HepG2 (cell line): ENCODE results near the gene RBM34. TPM values are rescaled to one million over a fixed set of nuclear protein-coding genes. Genes with fewer than 3 reads are reported as not detected.

Source experiments
- ARID4A ChIP-seq: sonication (generic); formaldehyde crosslinking; IDR thresholded peaks from 2 replicates; pipeline ENCODE4 v1.5.0; 2020; ENCODE audit warnings: mild to moderate bottlenecking, missing genetic modification reagents, borderline replicate concordance
- CBFB ChIP-seq: sonication (generic); formaldehyde crosslinking; IDR thresholded peaks from 2 replicates; pipeline ENCODE4 v1.4.0; 2020; ENCODE audit warnings: missing genetic modification reagents
- HOXA7 ChIP-seq: sonication (generic); formaldehyde crosslinking; IDR thresholded peaks from 2 replicates; pipeline ENCODE4 v1.8.1; 2022; ENCODE audit warnings: mild to moderate bottlenecking, missing genetic modification reagents, moderate library complexity
- KDM3A ChIP-seq: IDR thresholded peaks from 2 replicates; pipeline ENCODE4 v1.6.1; 2018; ENCODE audit warnings: low read depth, missing compliant biosample characterization
- NFYB ChIP-seq: sonication (generic); formaldehyde crosslinking; IDR thresholded peaks from 2 replicates; pipeline ENCODE4 v1.4.0; 2020; ENCODE audit warnings: missing genetic modification reagents
- POGZ ChIP-seq: sonication (generic); formaldehyde crosslinking; IDR thresholded peaks from 2 replicates; pipeline ENCODE4 v1.4.0; 2020; ENCODE audit warnings: mild to moderate bottlenecking, missing genetic modification reagents
- SAP130 ChIP-seq: IDR thresholded peaks from 2 replicates; pipeline ENCODE4 v1.6.1; 2016; ENCODE audit warnings: low read depth
- SRY ChIP-seq: sonication (generic); formaldehyde crosslinking; IDR thresholded peaks from 2 replicates; pipeline ENCODE4 v1.8.0; 2022; ENCODE audit warnings: mild to moderate bottlenecking, missing genetic modification reagents
- U2AF2 ChIP-seq: fragments of 200-400 bp; formaldehyde crosslinking; IDR thresholded peaks from 2 replicates; pipeline ENCODE4 v1.6.1; 2017; ENCODE audit warnings: low read depth, mild to moderate bottlenecking, low read length
- ZNF256 ChIP-seq: sonication (generic); formaldehyde crosslinking; conservative IDR thresholded peaks from 2 replicates; pipeline ENCODE4 v1.4.0; 2020; ENCODE audit warnings: missing genetic modification reagents
- ZNF770 ChIP-seq: sonication (generic); formaldehyde crosslinking; IDR thresholded peaks from 2 replicates; pipeline ENCODE4 v1.5.0; 2020; ENCODE audit warnings: mild to moderate bottlenecking, missing genetic modification reagents
- polyA plus RNA-seq, 8 experiments: library from polyadenylated mRNA; depleted of rRNA in 3 of 8; stranded (reverse) in 7 of 8; unstranded in 1 of 8; fragments of >200 nt; fragmentation: Illumina TruSeq in 4 of 8; extraction: Trizol in 4 of 8; gene quantifications; 2 replicates each; pipeline versions ENCODE4 v1.2.1 to v1.2.3, GENCODE V29; 2011 to 2016; ENCODE audit warnings: low read depth in 4 of 8, missing spikeins in 1 of 8, mixed read lengths in 1 of 8; ENCODE audit not compliant: insufficient read depth in 1 of 8
- total RNA-seq, 5 experiments: library from RNA; depleted of rRNA; stranded (reverse); fragments of >200 nt; fragmentation: Illumina TruSeq; extraction: Trizol; gene quantifications; 2 replicates each; pipeline ENCODE4 v1.2.3, GENCODE V29; 2016; ENCODE audit warnings: low read depth in 1 of 5
- TF ChIP-seq, protein P1 (sequence below): sonication (generic); formaldehyde crosslinking; IDR thresholded peaks from 2 replicates; pipeline ENCODE4 v1.4.0; 2020; ENCODE audit warnings: missing genetic modification reagents, borderline replicate concordance
- TF ChIP-seq, protein P2 (sequence below): sonication (generic); formaldehyde crosslinking; IDR thresholded peaks from 2 replicates; pipeline ENCODE4 v1.4.0; 2020; ENCODE audit warnings: mild to moderate bottlenecking, missing genetic modification reagents
- TF ChIP-seq, protein P3 (sequence below): sonication (generic); formaldehyde crosslinking; IDR thresholded peaks from 2 replicates; pipeline ENCODE4 v1.5.0; 2020; ENCODE audit warnings: missing genetic modification reagents

Gene RBM34
- total and polyA plus RNA-seq, 2 of the 13 experiments (the other 11 are each of a cell fraction or from before 2014, with no cell fraction given) = 34.7 to 73.0 TPM

DNA sequence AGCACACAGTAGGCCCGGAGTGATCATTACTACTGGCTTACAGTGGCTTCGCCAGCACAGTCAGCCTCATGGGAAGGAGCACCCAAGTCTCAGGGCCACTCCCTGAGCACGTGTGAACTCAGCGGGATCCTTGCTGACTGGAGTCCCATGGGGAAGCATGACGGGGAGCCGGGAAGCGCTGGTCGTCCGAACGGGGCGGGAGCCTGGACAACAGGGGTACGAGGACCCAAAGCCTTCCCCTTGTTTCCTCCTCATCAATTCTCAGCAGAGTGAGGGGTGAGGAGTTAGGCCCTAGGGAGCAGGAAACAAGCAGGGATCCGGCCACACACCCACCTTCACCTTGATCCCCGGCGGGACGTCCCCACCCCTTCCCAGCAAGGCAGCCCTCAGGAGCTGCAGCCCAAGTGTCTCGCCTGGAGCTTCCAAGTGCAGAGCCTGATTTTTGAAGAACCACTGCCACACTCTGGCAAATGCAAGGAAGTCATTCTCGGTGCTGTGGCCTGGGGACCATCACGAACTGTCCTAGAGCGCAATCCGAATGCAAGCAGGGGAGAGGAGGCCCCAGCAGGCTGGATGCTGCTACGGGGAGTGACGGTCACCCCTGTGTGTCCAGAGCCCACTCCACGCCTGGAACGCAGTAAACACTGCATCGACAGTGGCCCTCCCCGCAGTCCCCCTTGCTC, 67.9 kb downstream of the RBM34 start (continued):
- TF ChIP-seq, protein P1, sequence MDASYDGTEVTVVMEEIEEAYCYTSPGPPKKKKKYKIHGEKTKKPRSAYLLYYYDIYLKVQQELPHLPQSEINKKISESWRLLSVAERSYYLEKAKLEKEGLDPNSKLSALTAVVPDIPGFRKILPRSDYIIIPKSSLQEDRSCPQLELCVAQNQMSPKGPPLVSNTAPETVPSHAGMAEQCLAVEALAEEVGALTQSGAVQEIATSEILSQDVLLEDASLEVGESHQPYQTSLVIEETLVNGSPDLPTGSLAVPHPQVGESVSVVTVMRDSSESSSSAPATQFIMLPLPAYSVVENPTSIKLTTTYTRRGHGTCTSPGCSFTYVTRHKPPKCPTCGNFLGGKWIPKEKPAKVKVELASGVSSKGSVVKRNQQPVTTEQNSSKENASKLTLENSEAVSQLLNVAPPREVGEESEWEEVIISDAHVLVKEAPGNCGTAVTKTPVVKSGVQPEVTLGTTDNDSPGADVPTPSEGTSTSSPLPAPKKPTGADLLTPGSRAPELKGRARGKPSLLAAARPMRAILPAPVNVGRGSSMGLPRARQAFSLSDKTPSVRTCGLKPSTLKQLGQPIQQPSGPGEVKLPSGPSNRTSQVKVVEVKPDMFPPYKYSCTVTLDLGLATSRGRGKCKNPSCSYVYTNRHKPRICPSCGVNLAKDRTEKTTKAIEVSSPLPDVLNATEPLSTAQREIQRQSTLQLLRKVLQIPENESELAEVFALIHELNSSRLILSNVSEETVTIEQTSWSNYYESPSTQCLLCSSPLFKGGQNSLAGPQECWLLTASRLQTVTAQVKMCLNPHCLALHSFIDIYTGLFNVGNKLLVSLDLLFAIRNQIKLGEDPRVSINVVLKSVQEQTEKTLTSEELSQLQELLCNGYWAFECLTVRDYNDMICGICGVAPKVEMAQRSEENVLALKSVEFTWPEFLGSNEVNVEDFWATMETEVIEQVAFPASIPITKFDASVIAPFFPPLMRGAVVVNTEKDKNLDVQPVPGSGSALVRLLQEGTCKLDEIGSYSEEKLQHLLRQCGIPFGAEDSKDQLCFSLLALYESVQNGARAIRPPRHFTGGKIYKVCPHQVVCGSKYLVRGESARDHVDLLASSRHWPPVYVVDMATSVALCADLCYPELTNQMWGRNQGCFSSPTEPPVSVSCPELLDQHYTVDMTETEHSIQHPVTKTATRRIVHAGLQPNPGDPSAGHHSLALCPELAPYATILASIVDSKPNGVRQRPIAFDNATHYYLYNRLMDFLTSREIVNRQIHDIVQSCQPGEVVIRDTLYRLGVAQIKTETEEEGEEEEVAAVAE (CRISPR knock-in tag) = 0 out of 2 replicates have a peak, but pooled peaks have one; percentile 12
- TF ChIP-seq ARID4A (CRISPR knock-in tag) = peak; percentile 52; the same call in 1 of the 2 replicates
- TF ChIP-seq ZNF770 (CRISPR knock-in tag) = no peak
- 0 out of 2 replicates have a peak, but pooled peaks have one; percentile 27 for TF ChIP-seq SRY (CRISPR knock-in tag)
- TF ChIP-seq, protein P2, sequence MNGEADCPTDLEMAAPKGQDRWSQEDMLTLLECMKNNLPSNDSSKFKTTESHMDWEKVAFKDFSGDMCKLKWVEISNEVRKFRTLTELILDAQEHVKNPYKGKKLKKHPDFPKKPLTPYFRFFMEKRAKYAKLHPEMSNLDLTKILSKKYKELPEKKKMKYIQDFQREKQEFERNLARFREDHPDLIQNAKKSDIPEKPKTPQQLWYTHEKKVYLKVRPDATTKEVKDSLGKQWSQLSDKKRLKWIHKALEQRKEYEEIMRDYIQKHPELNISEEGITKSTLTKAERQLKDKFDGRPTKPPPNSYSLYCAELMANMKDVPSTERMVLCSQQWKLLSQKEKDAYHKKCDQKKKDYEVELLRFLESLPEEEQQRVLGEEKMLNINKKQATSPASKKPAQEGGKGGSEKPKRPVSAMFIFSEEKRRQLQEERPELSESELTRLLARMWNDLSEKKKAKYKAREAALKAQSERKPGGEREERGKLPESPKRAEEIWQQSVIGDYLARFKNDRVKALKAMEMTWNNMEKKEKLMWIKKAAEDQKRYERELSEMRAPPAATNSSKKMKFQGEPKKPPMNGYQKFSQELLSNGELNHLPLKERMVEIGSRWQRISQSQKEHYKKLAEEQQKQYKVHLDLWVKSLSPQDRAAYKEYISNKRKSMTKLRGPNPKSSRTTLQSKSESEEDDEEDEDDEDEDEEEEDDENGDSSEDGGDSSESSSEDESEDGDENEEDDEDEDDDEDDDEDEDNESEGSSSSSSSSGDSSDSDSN (CRISPR knock-in tag) = no peak
- no peak for TF ChIP-seq CBFB (CRISPR knock-in tag)
- no peak for TF ChIP-seq ZNF256 (CRISPR knock-in tag)
- TF ChIP-seq U2AF2 = no peak
- no peak for TF ChIP-seq KDM3A (CRISPR knock-in tag)
- no peak for TF ChIP-seq HOXA7 (CRISPR knock-in tag)
- TF ChIP-seq POGZ (CRISPR knock-in tag) = 0 out of 2 replicates have a peak, but pooled peaks have one; percentile 20
- no peak for TF ChIP-seq NFYB (CRISPR knock-in tag)
- TF ChIP-seq, protein P3, sequence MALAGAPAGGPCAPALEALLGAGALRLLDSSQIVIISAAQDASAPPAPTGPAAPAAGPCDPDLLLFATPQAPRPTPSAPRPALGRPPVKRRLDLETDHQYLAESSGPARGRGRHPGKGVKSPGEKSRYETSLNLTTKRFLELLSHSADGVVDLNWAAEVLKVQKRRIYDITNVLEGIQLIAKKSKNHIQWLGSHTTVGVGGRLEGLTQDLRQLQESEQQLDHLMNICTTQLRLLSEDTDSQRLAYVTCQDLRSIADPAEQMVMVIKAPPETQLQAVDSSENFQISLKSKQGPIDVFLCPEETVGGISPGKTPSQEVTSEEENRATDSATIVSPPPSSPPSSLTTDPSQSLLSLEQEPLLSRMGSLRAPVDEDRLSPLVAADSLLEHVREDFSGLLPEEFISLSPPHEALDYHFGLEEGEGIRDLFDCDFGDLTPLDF (CRISPR knock-in tag) = no peak
- no peak; the same call in 1 of the 2 replicates for TF ChIP-seq SAP130
